ENCODE data around the gene PTCD2. TPM values are rescaled to one million over a fixed set of nuclear protein-coding genes. Genes with fewer than 3 reads are reported as not detected.

PTCD2 gene
- total and polyA plus RNA-seq, 2 donors (not counting 3 experiments of a cell fraction or from before 2014, with no cell fraction given) = 4.3 to 6.7 TPM

DNA sequence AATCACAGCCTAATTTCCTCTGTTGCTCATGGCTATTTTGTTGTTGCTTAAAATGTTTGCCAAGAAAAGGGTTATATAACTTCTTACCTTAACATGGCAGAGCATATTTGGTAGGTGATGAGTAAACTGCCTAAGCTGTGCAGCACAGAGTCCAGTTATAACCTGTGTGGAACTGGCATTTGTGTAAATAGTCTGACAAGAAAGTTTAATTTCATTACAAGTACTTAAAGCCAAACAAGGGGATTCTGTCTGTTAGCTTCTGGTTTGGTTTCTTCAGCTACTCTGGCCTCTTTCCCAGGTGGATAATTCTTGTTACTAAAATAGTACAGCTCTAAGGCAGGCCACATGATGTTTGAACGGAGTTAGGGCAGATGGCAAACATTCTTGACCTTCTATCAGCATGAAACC is 72.2 kb downstream of the PTCD2 start:
- POLR2A ChIA-PET = no interaction called here
- H3K4me1 ChIP-seq (ENCODE audit: control insufficient read depth, extremely low read depth, insufficient read depth, low read length) = peaks cover 39% of the 10 kb centered on the region
- H3K79me2 ChIP-seq (ENCODE audit: control insufficient read depth, insufficient read depth, low read length) = no peaks in the 10 kb centered on the region
- no peaks in the 10 kb centered on the region for H3K36me3 ChIP-seq (ENCODE audit: control insufficient read depth in 2 of 2, extremely low read depth in 1 of 2, insufficient read depth in 2 of 2, low read length in 2 of 2)
- H4K20me1 ChIP-seq (replicated peaks; ENCODE audit: control insufficient read depth, extremely low read depth, insufficient read depth, low read length) = no peaks in the 10 kb centered on the region
- DNase-seq (ENCODE audit: low read depth, low spot score) (no peak), FAIRE-seq (no peak)
- dilution Hi-C loops (cut with MboI; ENCODE audit: extremely low pct_ligation_motif_present, low sequenced_read_pairs) (no loop called here), intact Hi-C loops (cut with micrococcal nuclease) (no loop called here)
- BruUV-seq (replicated peaks) = no TSS peak
- H3K9me1 ChIP-seq (replicated peaks; ENCODE audit: control insufficient read depth, extremely low read depth, insufficient read depth, low read length) = no peaks in the 10 kb centered on the region
- no peaks in the 10 kb centered on the region for H3K9me3 ChIP-seq (replicated peaks; ENCODE audit: control insufficient read depth, insufficient read depth, low read length)
- no peak overlapping the region for H3K4me2 ChIP-seq (ENCODE audit: insufficient read depth, low read length)
- CTCF ChIA-PET = interaction anchor here (0.8 to 2.9 kb wide), 5 partner anchors 14 to 132 kb away, joined by 3 to 26 read pairs (median 3); no protein-coding TSS in a partner anchor
- H2AFZ ChIP-seq (ENCODE audit: low read depth, low read length) = no peak overlapping the region
- H3K9ac ChIP-seq (replicated peaks; ENCODE audit: extremely low read depth, insufficient read depth, low read length) = no peak overlapping the region
- TF ChIP-seq JUN (IDR thresholded peaks at IDR 0.05; ENCODE audit: borderline replicate concordance, insufficient read depth, insufficient read length, low read depth) = no peak
- TF ChIP-seq, protein P1, sequence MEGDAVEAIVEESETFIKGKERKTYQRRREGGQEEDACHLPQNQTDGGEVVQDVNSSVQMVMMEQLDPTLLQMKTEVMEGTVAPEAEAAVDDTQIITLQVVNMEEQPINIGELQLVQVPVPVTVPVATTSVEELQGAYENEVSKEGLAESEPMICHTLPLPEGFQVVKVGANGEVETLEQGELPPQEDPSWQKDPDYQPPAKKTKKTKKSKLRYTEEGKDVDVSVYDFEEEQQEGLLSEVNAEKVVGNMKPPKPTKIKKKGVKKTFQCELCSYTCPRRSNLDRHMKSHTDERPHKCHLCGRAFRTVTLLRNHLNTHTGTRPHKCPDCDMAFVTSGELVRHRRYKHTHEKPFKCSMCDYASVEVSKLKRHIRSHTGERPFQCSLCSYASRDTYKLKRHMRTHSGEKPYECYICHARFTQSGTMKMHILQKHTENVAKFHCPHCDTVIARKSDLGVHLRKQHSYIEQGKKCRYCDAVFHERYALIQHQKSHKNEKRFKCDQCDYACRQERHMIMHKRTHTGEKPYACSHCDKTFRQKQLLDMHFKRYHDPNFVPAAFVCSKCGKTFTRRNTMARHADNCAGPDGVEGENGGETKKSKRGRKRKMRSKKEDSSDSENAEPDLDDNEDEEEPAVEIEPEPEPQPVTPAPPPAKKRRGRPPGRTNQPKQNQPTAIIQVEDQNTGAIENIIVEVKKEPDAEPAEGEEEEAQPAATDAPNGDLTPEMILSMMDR (IDR thresholded peaks at IDR 0.05; ENCODE audit: extremely low read depth in 1 of 2, insufficient read depth in 1 of 2, low read depth in 1 of 2, low read length in 2 of 2) = no peak
- TF ChIP-seq POLR2AphosphoS5 (IDR thresholded peaks at IDR 0.05; ENCODE audit: insufficient read depth, low read depth, low read length) = no peak
- TF ChIP-seq MYC (IDR thresholded peaks at IDR 0.05; ENCODE audit: low read depth, low read length) = no peak
- no peak for TF ChIP-seq GATA2 (IDR thresholded peaks at IDR 0.05; ENCODE audit: insufficient read depth, insufficient read length, low read depth, low read length)
- no peak for TF ChIP-seq POLR2A (IDR thresholded peaks at IDR 0.05; ENCODE audit: low read depth, low read length)
- TF ChIP-seq, protein P2, sequence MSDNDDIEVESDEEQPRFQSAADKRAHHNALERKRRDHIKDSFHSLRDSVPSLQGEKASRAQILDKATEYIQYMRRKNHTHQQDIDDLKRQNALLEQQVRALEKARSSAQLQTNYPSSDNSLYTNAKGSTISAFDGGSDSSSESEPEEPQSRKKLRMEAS (IDR thresholded peaks at IDR 0.05; ENCODE audit: insufficient read depth, insufficient read length) = no peak
- TF ChIP-seq FOS (IDR thresholded peaks at IDR 0.05; ENCODE audit: borderline replicate concordance, insufficient read depth, low read length) = no peak
- TF ChIP-seq EZH2 (IDR thresholded peaks at IDR 0.05; ENCODE audit: borderline replicate concordance, low read depth, low read length, severe bottlenecking) = no peak
- no peak overlapping the region for H3K4me3 ChIP-seq (replicated peaks in 1 of 3; ENCODE audit: insufficient read depth in 1 of 3, low read depth in 1 of 3, low read length in 3 of 3)
- no peak overlapping the region for H3K27ac ChIP-seq (ENCODE audit: insufficient read depth, low read depth, low read length)
- no peaks in the 10 kb centered on the region for H3K27me3 ChIP-seq (ENCODE audit: control insufficient read depth in 2 of 2, insufficient read depth in 2 of 2, low read length in 2 of 2)
